HepG2 (cell line): ENCODE results near the gene EGR2. TPM values are rescaled to one million over a fixed set of nuclear protein-coding genes. Genes with fewer than 3 reads are reported as not detected.

Experiments
- CENPT ChIP-seq: sonication (generic); formaldehyde crosslinking; IDR thresholded peaks from 2 replicates; pipeline ENCODE4 v1.8.0; 2022; ENCODE audit warnings: low read depth, mild to moderate bottlenecking, moderate library complexity, missing genetic modification reagents
- DNMT1 ChIP-seq: sonication (generic); formaldehyde crosslinking; IDR thresholded peaks from 2 replicates; pipeline ENCODE4 v1.5.1; 2020; ENCODE audit warnings: mild to moderate bottlenecking, missing genetic modification reagents
- GATAD2A ChIP-seq: IDR thresholded peaks from 2 replicates; pipeline ENCODE4 v1.6.1; 2016
- MNT ChIP-seq: fragments of 450-650 bp; IDR thresholded peaks from 2 replicates; pipeline ENCODE4 v1.6.1; 2016
- POGK ChIP-seq: sonication (generic); formaldehyde crosslinking; conservative IDR thresholded peaks from 2 replicates; pipeline ENCODE4 v1.8.0; 2022; ENCODE audit warnings: mild to moderate bottlenecking, moderate library complexity, missing genetic modification reagents
- REST ChIP-seq, 2 experiments: IDR thresholded peaks; 2 replicates each; pipeline ENCODE4 v1.6.1; 2011 to 2012; ENCODE audit warnings: low read length in 2 of 2, borderline replicate concordance in 1 of 2, low read depth in 1 of 2, mild to moderate bottlenecking in 1 of 2, moderate library complexity in 1 of 2
- ZSCAN9 ChIP-seq: IDR thresholded peaks from 2 replicates; pipeline ENCODE4 v1.6.1; 2016; ENCODE audit warnings: borderline replicate concordance
- polyA plus RNA-seq, 8 experiments: library from polyadenylated mRNA; depleted of rRNA in 3 of 8; stranded (reverse) in 7 of 8; unstranded in 1 of 8; fragments of >200 nt; fragmentation: Illumina TruSeq in 4 of 8; extraction: Trizol in 4 of 8; gene quantifications; 2 replicates each; pipeline versions ENCODE4 v1.2.1 to v1.2.3, GENCODE V29; 2011 to 2016; ENCODE audit warnings: low read depth in 4 of 8, missing spikeins in 1 of 8, mixed read lengths in 1 of 8; ENCODE audit not compliant: insufficient read depth in 1 of 8
- total RNA-seq, 5 experiments: library from RNA; depleted of rRNA; stranded (reverse); fragments of >200 nt; fragmentation: Illumina TruSeq; extraction: Trizol; gene quantifications; 2 replicates each; pipeline ENCODE4 v1.2.3, GENCODE V29; 2016; ENCODE audit warnings: low read depth in 1 of 5

Gene EGR2
- total and polyA plus RNA-seq, 2 of the 13 experiments (the other 11 are each of a cell fraction or from before 2014, with no cell fraction given): 0.11 to 0.15 TPM

GRCh38 chr10:62805231-62806099 lies 10.7 kb downstream of the EGR2 start (continued):
- TF ChIP-seq REST (IDR thresholded peaks at IDR 0.05; ENCODE audit: borderline replicate concordance in 1 of 2, low read depth in 1 of 2, low read length in 2 of 2) (peak; percentile 7 to 78; a peak in 3 of 4 replicates), ZSCAN9 (CRISPR knock-in tag) (no peak), DNMT1 (CRISPR knock-in tag) (no peak), POGK (CRISPR knock-in tag) (peak; percentile 63; the same call in 1 of the 2 replicates), CENPT (0 out of 2 replicates have a peak, but pooled peaks have one; percentile 68), MNT (no peak), GATAD2A (CRISPR knock-in tag) (no peak)
- TF ChIP-seq, all 625 proteins: peak for 86
